HEK293 (cell line): ENCODE data around the gene MTX1.

Experiments
- AEBP2 ChIP-seq: fragments of 450-650 bp; formaldehyde crosslinking; IDR thresholded peaks from 2 replicates; pipeline ENCODE4 v1.5.1; 2016; ENCODE audit warnings: missing biosample characterization, missing genetic modification characterization, borderline replicate concordance
- BCL11A ChIP-seq: fragments of 450-650 bp; formaldehyde crosslinking; IDR thresholded peaks from 2 replicates; pipeline ENCODE4 v1.5.1; 2016; ENCODE audit warnings: low read depth, missing biosample characterization, missing genetic modification characterization
- HOXA7 ChIP-seq: sonication (generic); formaldehyde crosslinking; IDR thresholded peaks from 2 replicates; pipeline ENCODE4 v1.8.1; 2022; ENCODE audit warnings: missing genetic modification reagents, borderline replicate concordance
- HOXC10 ChIP-seq: sonication (generic); formaldehyde crosslinking; IDR thresholded peaks from 2 replicates; pipeline ENCODE4 v1.8.1; 2023; ENCODE audit warnings: mild to moderate bottlenecking, missing genetic modification reagents
- IKZF3 ChIP-seq: fragments of 450-650 bp; IDR thresholded peaks from 2 replicates; pipeline ENCODE4 v1.5.0; 2018; ENCODE audit warnings: missing biosample characterization, mild to moderate bottlenecking, missing genetic modification characterization, moderate library complexity
- KLF8 ChIP-seq: fragments of 450-650 bp; formaldehyde crosslinking; IDR thresholded peaks from 2 replicates; pipeline ENCODE4 v1.5.1; 2016; ENCODE audit warnings: missing biosample characterization, missing genetic modification characterization
- OSR2 ChIP-seq: fragments of 450-650 bp; formaldehyde crosslinking; IDR thresholded peaks from 2 replicates; pipeline ENCODE4 v1.5.1; 2016; ENCODE audit warnings: missing biosample characterization, missing genetic modification characterization
- PRDM4 ChIP-seq: fragments of 450-650 bp; formaldehyde crosslinking; IDR thresholded peaks from 2 replicates; pipeline ENCODE4 v1.5.1; 2017; ENCODE audit warnings: missing biosample characterization, missing genetic modification characterization
- PRDM6 ChIP-seq: fragments of 450-650 bp; formaldehyde crosslinking; IDR thresholded peaks from 2 replicates; pipeline ENCODE4 v1.5.1; 2017; ENCODE audit warnings: missing biosample characterization, missing genetic modification characterization
- SCRT2 ChIP-seq: fragments of 450-650 bp; formaldehyde crosslinking; IDR thresholded peaks from 2 replicates; pipeline ENCODE4 v1.5.1; 2016; ENCODE audit warnings: missing biosample characterization, missing genetic modification characterization
- ZNF114 ChIP-seq: fragments of 450-650 bp; formaldehyde crosslinking; IDR thresholded peaks from 2 replicates; pipeline ENCODE4 v1.5.0; 2017; ENCODE audit warnings: missing biosample characterization, missing genetic modification characterization
- ZNF132 ChIP-seq: fragments of 450-650 bp; formaldehyde crosslinking; IDR thresholded peaks from 2 replicates; pipeline ENCODE4 v1.5.1; 2017; ENCODE audit warnings: missing biosample characterization, missing genetic modification characterization, borderline replicate concordance
- ZNF16 ChIP-seq: fragments of 450-650 bp; formaldehyde crosslinking; IDR thresholded peaks from 2 replicates; pipeline ENCODE4 v1.5.1; 2016; ENCODE audit warnings: low read depth, missing biosample characterization, missing genetic modification characterization
- ZNF202 ChIP-seq: fragments of 450-650 bp; formaldehyde crosslinking; IDR thresholded peaks from 2 replicates; pipeline ENCODE4 v1.5.1; 2016; ENCODE audit warnings: missing biosample characterization, missing genetic modification characterization, borderline replicate concordance
- ZNF350 ChIP-seq: fragments of 450-650 bp; formaldehyde crosslinking; IDR thresholded peaks from 2 replicates; pipeline ENCODE4 v1.5.0; 2017; ENCODE audit warnings: missing biosample characterization, mild to moderate bottlenecking, missing genetic modification characterization
- ZNF391 ChIP-seq: fragments of 450-650 bp; formaldehyde crosslinking; IDR thresholded peaks from 2 replicates; pipeline ENCODE4 v1.5.1; 2016; ENCODE audit warnings: low read depth, missing biosample characterization, missing genetic modification characterization, borderline replicate concordance
- ZNF394 ChIP-seq: fragments of 450-650 bp; formaldehyde crosslinking; IDR thresholded peaks from 2 replicates; pipeline ENCODE4 v1.5.1; 2016; ENCODE audit warnings: missing biosample characterization, missing genetic modification characterization, mild to moderate bottlenecking, moderate library complexity, borderline replicate concordance
- ZNF530 ChIP-seq: fragments of 450-650 bp; formaldehyde crosslinking; IDR thresholded peaks from 2 replicates; pipeline ENCODE4 v1.5.1; 2016; ENCODE audit warnings: low read depth, missing biosample characterization, missing genetic modification characterization
- ZNF558 ChIP-seq: fragments of 450-650 bp; formaldehyde crosslinking; IDR thresholded peaks from 2 replicates; pipeline ENCODE4 v1.5.1; 2016; ENCODE audit warnings: missing biosample characterization, missing genetic modification characterization
- ZNF629 ChIP-seq: fragments of 450-650 bp; formaldehyde crosslinking; IDR thresholded peaks from 2 replicates; pipeline ENCODE4 v1.5.1; 2017; ENCODE audit warnings: missing biosample characterization, missing genetic modification characterization
- ZNF660 ChIP-seq: fragments of 450-650 bp; IDR thresholded peaks from 2 replicates; pipeline ENCODE4 v1.5.1; 2018; ENCODE audit warnings: missing biosample characterization, mild to moderate bottlenecking, missing genetic modification characterization
- TF ChIP-seq, protein P1 (sequence below): fragments of 450-650 bp; formaldehyde crosslinking; IDR thresholded peaks from 2 replicates; pipeline ENCODE4 v1.5.1; 2016; ENCODE audit warnings: missing biosample characterization, missing genetic modification characterization
- TF ChIP-seq, protein P2 (sequence below): fragments of 450-650 bp; formaldehyde crosslinking; IDR thresholded peaks from 2 replicates; pipeline ENCODE4 v1.5.1; 2016; ENCODE audit warnings: missing biosample characterization, missing genetic modification characterization
- TF ChIP-seq, protein P3 (sequence below): fragments of 450-650 bp; formaldehyde crosslinking; IDR thresholded peaks from 2 replicates; pipeline ENCODE4 v1.5.1; 2016; ENCODE audit warnings: missing biosample characterization, missing genetic modification characterization, borderline replicate concordance

The MTX1 gene

GRCh38 chr1:155218854-155219591 is 10.5 kb downstream of the MTX1 start (continued):
- no peak for TF ChIP-seq PRDM6 (tag by site-specific recombination)
- TF ChIP-seq, protein P1, sequence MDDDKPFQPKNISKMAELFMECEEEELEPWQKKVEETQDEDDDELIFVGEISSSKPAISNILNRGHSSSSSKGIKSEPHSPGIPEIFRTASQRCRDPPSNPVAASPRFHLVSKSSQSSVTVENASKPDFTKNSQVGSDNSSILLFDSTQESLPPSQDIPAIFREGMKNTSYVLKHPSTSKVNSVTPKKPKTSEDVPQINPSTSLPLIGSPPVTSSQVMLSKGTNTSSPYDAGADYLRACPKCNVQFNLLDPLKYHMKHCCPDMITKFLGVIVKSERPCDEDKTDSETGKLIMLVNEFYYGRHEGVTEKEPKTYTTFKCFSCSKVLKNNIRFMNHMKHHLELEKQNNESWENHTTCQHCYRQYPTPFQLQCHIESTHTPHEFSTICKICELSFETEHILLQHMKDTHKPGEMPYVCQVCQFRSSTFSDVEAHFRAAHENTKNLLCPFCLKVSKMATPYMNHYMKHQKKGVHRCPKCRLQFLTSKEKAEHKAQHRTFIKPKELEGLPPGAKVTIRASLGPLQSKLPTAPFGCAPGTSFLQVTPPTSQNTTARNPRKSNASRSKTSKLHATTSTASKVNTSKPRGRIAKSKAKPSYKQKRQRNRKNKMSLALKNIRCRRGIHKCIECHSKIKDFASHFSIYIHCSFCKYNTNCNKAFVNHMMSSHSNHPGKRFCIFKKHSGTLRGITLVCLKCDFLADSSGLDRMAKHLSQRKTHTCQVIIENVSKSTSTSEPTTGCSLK: no peak
- TF ChIP-seq BCL11A (tag by site-specific recombination): no peak
- no peak for TF ChIP-seq ZNF394 (tag by site-specific recombination)
- TF ChIP-seq PRDM4 (tag by site-specific recombination): no peak
- TF ChIP-seq ZNF350 (tag by site-specific recombination): no peak
- peak; percentile 94 for TF ChIP-seq SCRT2 (tag by site-specific recombination)
- no peak for TF ChIP-seq ZNF132
- no peak for TF ChIP-seq ZNF629 (tag by site-specific recombination)
- no peak for TF ChIP-seq ZNF114 (tag by site-specific recombination)
- no peak for TF ChIP-seq ZNF202 (tag by site-specific recombination)
- TF ChIP-seq, protein P2, sequence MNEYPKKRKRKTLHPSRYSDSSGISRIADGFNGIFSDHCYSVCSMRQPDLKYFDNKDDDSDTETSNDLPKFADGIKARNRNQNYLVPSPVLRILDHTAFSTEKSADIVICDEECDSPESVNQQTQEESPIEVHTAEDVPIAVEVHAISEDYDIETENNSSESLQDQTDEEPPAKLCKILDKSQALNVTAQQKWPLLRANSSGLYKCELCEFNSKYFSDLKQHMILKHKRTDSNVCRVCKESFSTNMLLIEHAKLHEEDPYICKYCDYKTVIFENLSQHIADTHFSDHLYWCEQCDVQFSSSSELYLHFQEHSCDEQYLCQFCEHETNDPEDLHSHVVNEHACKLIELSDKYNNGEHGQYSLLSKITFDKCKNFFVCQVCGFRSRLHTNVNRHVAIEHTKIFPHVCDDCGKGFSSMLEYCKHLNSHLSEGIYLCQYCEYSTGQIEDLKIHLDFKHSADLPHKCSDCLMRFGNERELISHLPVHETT: no peak
- no peak for TF ChIP-seq HOXA7 (CRISPR knock-in tag)
- peak; percentile 40; the same call in 1 of the 2 replicates for TF ChIP-seq KLF8 (tag by site-specific recombination)
- TF ChIP-seq, protein P3, sequence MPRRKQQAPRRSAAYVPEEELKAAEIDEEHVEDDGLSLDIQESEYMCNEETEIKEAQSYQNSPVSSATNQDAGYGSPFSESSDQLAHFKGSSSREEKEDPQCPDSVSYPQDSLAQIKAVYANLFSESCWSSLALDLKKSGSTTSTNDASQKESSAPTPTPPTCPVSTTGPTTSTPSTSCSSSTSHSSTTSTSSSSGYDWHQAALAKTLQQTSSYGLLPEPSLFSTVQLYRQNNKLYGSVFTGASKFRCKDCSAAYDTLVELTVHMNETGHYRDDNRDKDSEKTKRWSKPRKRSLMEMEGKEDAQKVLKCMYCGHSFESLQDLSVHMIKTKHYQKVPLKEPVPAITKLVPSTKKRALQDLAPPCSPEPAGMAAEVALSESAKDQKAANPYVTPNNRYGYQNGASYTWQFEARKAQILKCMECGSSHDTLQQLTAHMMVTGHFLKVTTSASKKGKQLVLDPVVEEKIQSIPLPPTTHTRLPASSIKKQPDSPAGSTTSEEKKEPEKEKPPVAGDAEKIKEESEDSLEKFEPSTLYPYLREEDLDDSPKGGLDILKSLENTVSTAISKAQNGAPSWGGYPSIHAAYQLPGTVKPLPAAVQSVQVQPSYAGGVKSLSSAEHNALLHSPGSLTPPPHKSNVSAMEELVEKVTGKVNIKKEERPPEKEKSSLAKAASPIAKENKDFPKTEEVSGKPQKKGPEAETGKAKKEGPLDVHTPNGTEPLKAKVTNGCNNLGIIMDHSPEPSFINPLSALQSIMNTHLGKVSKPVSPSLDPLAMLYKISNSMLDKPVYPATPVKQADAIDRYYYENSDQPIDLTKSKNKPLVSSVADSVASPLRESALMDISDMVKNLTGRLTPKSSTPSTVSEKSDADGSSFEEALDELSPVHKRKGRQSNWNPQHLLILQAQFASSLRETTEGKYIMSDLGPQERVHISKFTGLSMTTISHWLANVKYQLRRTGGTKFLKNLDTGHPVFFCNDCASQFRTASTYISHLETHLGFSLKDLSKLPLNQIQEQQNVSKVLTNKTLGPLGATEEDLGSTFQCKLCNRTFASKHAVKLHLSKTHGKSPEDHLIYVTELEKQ (tag by site-specific recombination): no peak
- TF ChIP-seq ZNF16: no peak
- 0 out of 2 replicates have a peak, but pooled peaks have one; percentile 13 for TF ChIP-seq ZNF660 (tag by site-specific recombination)
- TF ChIP-seq HOXC10: no peak
- TF ChIP-seq OSR2: no peak
- TF ChIP-seq AEBP2 (tag by site-specific recombination): no peak
- peak; percentile 61; the same call in 1 of the 2 replicates for TF ChIP-seq IKZF3 (tag by site-specific recombination)
- TF ChIP-seq ZNF530 (tag by site-specific recombination): no peak
- TF ChIP-seq ZNF558 (tag by site-specific recombination): no peak
- peak; percentile 32; the same call in 1 of the 2 replicates for TF ChIP-seq ZNF391 (tag by site-specific recombination)
